HG03469 (cell line): ENCODE data around the gene SHISA3.

ENCODE experiments used
- ATAC-seq: cut with Tn5 transposase; IDR thresholded peaks from one replicate; pipeline ENCODE4 v1.9.1; 2021; ENCODE audit warnings: mild to moderate bottlenecking, moderate library complexity, moderate number of reproducible peaks; ENCODE audit not compliant: unreplicated experiment

The SHISA3 gene

GRCh38 chr4:42442601-42443000 is 45.3 kb downstream of the SHISA3 start:
- ATAC-seq: no peak

- ATAC-seq: no peak
These were observed 47.8 kb downstream of the SHISA3 start for GRCh38 chr4:42445038-42445437.

DNA sequence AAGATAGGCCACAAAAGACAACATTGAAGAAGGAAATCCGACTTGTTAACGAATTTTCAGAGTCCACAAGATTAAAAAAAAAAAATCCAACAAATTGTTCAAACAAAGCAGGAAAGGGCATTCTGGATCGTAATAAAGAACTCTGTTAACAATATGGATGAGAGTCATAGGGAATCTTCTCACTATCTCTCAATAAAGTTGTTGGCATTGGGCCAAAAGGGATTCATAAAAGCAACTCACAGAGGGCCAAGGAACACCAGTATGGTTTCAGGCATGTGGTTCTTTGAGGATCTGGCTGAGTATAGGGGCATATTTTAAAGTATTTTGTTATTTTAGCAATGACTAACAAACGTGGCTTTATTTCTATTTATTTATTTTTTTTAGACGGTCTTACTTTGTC is 49.5 kb downstream of the SHISA3 start:
- no peak for ATAC-seq
